Liver (tissue), 9 donors: ENCODE measurements around the gene TEX261. TPM values are rescaled to one million over a fixed set of nuclear protein-coding genes. Genes with fewer than 3 reads are reported as not detected.

Source experiments
- DNase-seq: peaks from one replicate; pipeline ENCODE4 v3.0.0-alpha.2; 2017; ENCODE audit warnings: low spot score
- H3K27ac ChIP-seq, 2 donors: one replicate each; pipeline ENCODE4 v1.7.0; 2013; ENCODE audit warnings: inconsistent platforms in 2 of 2, low read length in 2 of 2, control low read depth in 1 of 2, low read depth in 1 of 2, mild to moderate bottlenecking in 1 of 2
- H3K27me3 ChIP-seq, 4 donors: one replicate each; pipeline versions ENCODE4 v1.6.1 to v1.7.0; 2013; ENCODE audit warnings: low read length in 3 of 4, inconsistent platforms in 1 of 4, mild to moderate bottlenecking in 1 of 4, moderate library complexity in 1 of 4; ENCODE audit not compliant: control insufficient read depth in 4 of 4, insufficient read depth in 4 of 4
- H3K36me3 ChIP-seq, 4 donors: one replicate each; pipeline versions ENCODE4 v1.6.1 to v1.7.0; 2013; ENCODE audit warnings: low read length in 3 of 4, mild to moderate bottlenecking in 3 of 4, low read depth in 1 of 4, moderate library complexity in 1 of 4; ENCODE audit not compliant: control insufficient read depth in 4 of 4, insufficient read depth in 3 of 4
- H3K4me1 ChIP-seq, 4 donors: one replicate each; pipeline versions ENCODE4 v1.6.1 to v1.7.0; 2013; ENCODE audit warnings: low read length in 3 of 4, mild to moderate bottlenecking in 3 of 4, moderate library complexity in 1 of 4; ENCODE audit not compliant: control insufficient read depth in 4 of 4, insufficient read depth in 4 of 4
- H3K4me3 ChIP-seq, 3 donors: one replicate each; pipeline versions ENCODE4 v1.6.1 to v1.7.0; 2013; ENCODE audit warnings: low read length in 3 of 3, control low read depth in 1 of 3, low read depth in 1 of 3, mild to moderate bottlenecking in 1 of 3
- H3K9ac ChIP-seq, 2 donors: one replicate each; pipeline ENCODE4 v1.7.0; 2013; ENCODE audit warnings: low read length in 2 of 2, mild to moderate bottlenecking in 2 of 2, moderate library complexity in 2 of 2, control low read depth in 1 of 2, low read depth in 1 of 2
- H3K9me3 ChIP-seq, 4 donors: one replicate each; pipeline versions ENCODE4 v1.6.1 to v1.7.0; 2013; ENCODE audit warnings: low read length in 3 of 4; ENCODE audit not compliant: control insufficient read depth in 4 of 4
- ATF3 ChIP-seq: IDR thresholded peaks from 2 replicates; pipeline ENCODE4 v1.6.1; 2016; ENCODE audit warnings: antibody characterized with exemption
- CTCF ChIP-seq: fragments of 150-350 bp; IDR thresholded peaks from 2 replicates; pipeline ENCODE4 v1.5.1; 2017; ENCODE audit warnings: improper control_type of control experiment, low read depth, low read length; ENCODE audit not compliant: missing input control
- EGR1 ChIP-seq, 2 donors: IDR thresholded peaks; 2 replicates each; pipeline ENCODE4 v1.6.1; 2016 to 2018; ENCODE audit warnings: antibody characterized with exemption in 2 of 2, low read depth in 2 of 2
- FOXA1 ChIP-seq: IDR thresholded peaks from 2 replicates; pipeline ENCODE4 v1.6.1; 2016; ENCODE audit warnings: antibody characterized with exemption
- FOXA2 ChIP-seq: IDR thresholded peaks from 2 replicates; pipeline ENCODE4 v1.6.1; 2016; ENCODE audit warnings: antibody characterized with exemption
- GABPA ChIP-seq, 2 donors: IDR thresholded peaks in 1 of 2; conservative IDR thresholded peaks in 1 of 2; 2 replicates each; pipeline ENCODE4 v1.6.1; 2016; ENCODE audit warnings: antibody characterized with exemption in 2 of 2, mild to moderate bottlenecking in 1 of 2, moderate library complexity in 1 of 2
- HNF4A ChIP-seq, 2 donors: conservative IDR thresholded peaks; 2 replicates each; pipeline ENCODE4 v1.6.1; 2016; ENCODE audit warnings: antibody characterized with exemption in 2 of 2, mild to moderate bottlenecking in 2 of 2
- HNF4G ChIP-seq: IDR thresholded peaks from 2 replicates; pipeline ENCODE4 v1.6.1; 2016; ENCODE audit warnings: antibody characterized with exemption
- JUND ChIP-seq, 2 donors: IDR thresholded peaks; 2 replicates each; pipeline ENCODE4 v1.6.1; 2016; ENCODE audit warnings: antibody characterized with exemption in 2 of 2
- NR2F2 ChIP-seq: IDR thresholded peaks from 2 replicates; pipeline ENCODE4 v1.6.1; 2016; ENCODE audit warnings: antibody characterized with exemption
- RAD21 ChIP-seq, 2 donors: IDR thresholded peaks; 2 replicates each; pipeline ENCODE4 v1.6.1; 2016; ENCODE audit warnings: antibody characterized with exemption in 2 of 2, mild to moderate bottlenecking in 2 of 2
- REST ChIP-seq: IDR thresholded peaks from 2 replicates; pipeline ENCODE4 v1.6.1; 2016; ENCODE audit warnings: antibody characterized with exemption, mild to moderate bottlenecking
- RXRA ChIP-seq, 2 donors: IDR thresholded peaks; 2 replicates each; pipeline ENCODE4 v1.6.1; 2017 to 2018; ENCODE audit warnings: antibody characterized with exemption in 2 of 2, mild to moderate bottlenecking in 1 of 2
- SP1 ChIP-seq: IDR thresholded peaks from 2 replicates; pipeline ENCODE4 v1.6.1; 2018; ENCODE audit warnings: antibody characterized with exemption, mild to moderate bottlenecking
- TAF1 ChIP-seq: conservative IDR thresholded peaks from 2 replicates; pipeline ENCODE4 v1.6.1; 2016; ENCODE audit warnings: antibody characterized with exemption, mild to moderate bottlenecking
- YY1 ChIP-seq: IDR thresholded peaks from 2 replicates; pipeline ENCODE4 v1.6.1; 2016; ENCODE audit warnings: antibody characterized with exemption, mild to moderate bottlenecking
- ZBTB33 ChIP-seq: IDR thresholded peaks from 2 replicates; pipeline ENCODE4 v1.6.1; 2016; ENCODE audit warnings: antibody characterized with exemption
- WGBS: extraction: QIAGEN DNeasy Blood & Tissue Kit; methylation state at CpG from one replicate; pipeline ENCODE4 v1.1.7; 2013; 5-methylcytosine and 5-hydroxymethylcytosine counted together
- polyA plus RNA-seq, 2 donors: library from polyadenylated mRNA; stranded (reverse) in 1 of 2; unstranded in 1 of 2; fragments of 200-250 nt in 1 of 2; fragments of >200 nt in 1 of 2; fragmentation: Nextera tagmentation in 1 of 2; extraction: Ambion mirVana in 1 of 2; gene quantifications; one replicate each; pipeline versions ENCODE4 v1.2.1 to v1.2.3, GENCODE V29; 2013 to 2015
- total RNA-seq, 2 donors: library from RNA; depleted of rRNA; stranded (reverse); fragments of >200 nt; gene quantifications; one replicate each; pipeline ENCODE4 v1.2.3, GENCODE V29; 2014
- TF ChIP-seq, protein P1 (sequence below): IDR thresholded peaks from 2 replicates; pipeline ENCODE4 v1.6.1; 2016; ENCODE audit warnings: antibody characterized with exemption
- donor health status: healthy.
- donor health status: healthy.
- donor health status: healthy.
- donor health status: healthy.
- donor health status: healthy.

The TEX261 gene
- total and polyA plus RNA-seq, 4 donors, result 14.2 to 54.8 (median 24.4) TPM

DNA sequence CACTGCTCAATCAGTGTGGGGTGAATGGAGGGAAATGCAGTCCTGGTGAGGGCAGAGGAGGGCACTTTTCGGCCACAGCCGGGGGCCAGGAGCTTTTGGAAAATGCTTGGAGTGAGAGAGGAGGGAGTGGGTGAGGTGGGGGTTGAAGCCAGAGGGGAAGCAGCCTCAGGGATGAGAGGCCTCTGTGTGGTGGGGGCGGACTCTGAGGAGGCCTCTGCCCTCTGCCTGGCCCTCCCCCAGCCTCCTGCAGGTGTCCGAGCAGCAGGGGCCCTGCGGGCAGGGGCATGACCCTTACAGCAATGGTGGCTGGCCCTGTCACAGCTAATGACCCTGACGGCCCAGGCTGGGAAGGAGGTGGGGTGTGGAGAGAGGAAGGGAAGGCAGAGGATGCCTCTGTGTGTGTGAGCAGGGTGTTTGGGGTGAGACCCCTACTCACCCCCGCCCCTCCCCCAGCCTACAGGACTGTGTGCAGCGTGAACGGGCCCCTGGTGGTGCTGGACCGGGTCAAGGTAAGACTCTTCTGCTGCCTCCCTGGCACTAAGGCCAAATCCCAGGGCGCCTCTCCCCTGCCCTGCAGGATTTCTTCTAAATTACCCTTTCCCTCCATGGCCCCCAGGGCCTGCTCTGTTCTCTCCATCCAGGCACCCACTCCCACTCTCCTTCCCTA lies 51.3 kb downstream of the TEX261 start (continued):
- TF ChIP-seq CTCF (no peak), ATF3 (no peak), EGR1 (IDR thresholded peaks at IDR 0.05; ENCODE audit: low read depth in 2 of 2) (no peak), HNF4A (conservative IDR thresholded peaks at IDR 0.05) (no peak), FOXA2 (no peak), HNF4G (no peak), FOXA1 (no peak)
- TF ChIP-seq, protein P1, sequence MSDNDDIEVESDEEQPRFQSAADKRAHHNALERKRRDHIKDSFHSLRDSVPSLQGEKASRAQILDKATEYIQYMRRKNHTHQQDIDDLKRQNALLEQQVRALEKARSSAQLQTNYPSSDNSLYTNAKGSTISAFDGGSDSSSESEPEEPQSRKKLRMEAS, result no peak

DNA sequence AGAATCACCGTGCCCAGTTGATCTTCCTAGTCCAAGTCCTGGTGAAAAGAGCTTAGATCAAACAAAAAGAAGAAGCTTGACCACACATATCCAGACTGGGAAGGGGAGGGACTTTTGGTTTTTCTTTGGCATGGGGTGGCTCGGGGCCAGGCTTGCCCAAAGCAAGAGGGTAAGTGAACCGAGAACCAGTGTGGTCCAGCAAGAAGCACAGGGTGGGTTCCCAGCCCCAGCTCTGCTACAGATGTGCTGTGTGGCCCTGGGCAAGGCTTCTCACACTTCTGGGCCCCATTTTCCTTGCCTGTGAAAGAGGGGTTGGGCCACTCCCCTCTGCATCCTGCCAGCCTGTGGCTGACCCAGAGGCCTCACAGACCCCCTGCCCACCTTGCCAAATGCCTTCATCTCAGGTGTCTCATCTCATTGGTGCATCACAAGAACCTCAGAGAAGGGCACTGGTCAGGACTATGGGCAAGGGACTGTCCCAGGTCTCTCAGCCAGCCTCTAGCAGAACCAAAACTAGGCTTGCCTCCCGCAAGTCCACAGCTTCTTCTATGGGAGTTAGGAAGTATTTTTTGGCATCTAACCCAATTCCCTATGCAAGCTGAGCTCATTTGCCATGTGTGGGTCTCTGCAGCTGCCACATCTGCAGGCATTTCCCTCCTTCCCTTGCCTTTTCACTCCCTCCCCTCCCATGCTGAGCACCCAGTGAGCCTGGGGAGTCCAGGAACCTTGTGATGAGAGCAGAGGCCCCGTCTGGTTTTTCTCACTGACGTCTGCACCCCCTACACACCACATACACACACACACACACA lies 52.1 kb downstream of the TEX261 start:
- TF ChIP-seq EGR1 (IDR thresholded peaks at IDR 0.05; ENCODE audit: low read depth in 2 of 2) (no peak), NR2F2 (no peak), FOXA1 (no peak), REST (no peak), TAF1 (no peak), YY1 (no peak), RXRA (IDR thresholded peaks at IDR 0.05) (no peak), HNF4A (conservative IDR thresholded peaks at IDR 0.05) (no peak), ATF3 (no peak), RAD21 (IDR thresholded peaks at IDR 0.05) (no peak), GABPA (IDR thresholded peaks at IDR 0.05 in 1 of 2, conservative IDR thresholded peaks at IDR 0.05 in 1 of 2) (no peak), ZBTB33 (no peak), SP1 (no peak), CTCF (no peak), JUND (IDR thresholded peaks at IDR 0.05) (no peak), FOXA2 (no peak)
- TF ChIP-seq, protein P1, result no peak
- Histone ChIP-seq H3K4me3 (no peak overlapping the region), H3K27ac (no peak overlapping the region), H3K36me3 (no peaks in the 10 kb centered on the region), H3K27me3 (peaks cover 0 to 3% (median 0%) of the 10 kb centered on the region in 4 donors), H3K4me1 (no peaks in the 10 kb centered on the region), H3K9ac (no peak overlapping the region), H3K9me3 (no peaks in the 10 kb centered on the region)
- no peak for DNase-seq
- 70% methylated on average over 6 of the region's 6 CpGs for WGBS
